RWPE2 (cell line): ENCODE measurements around the gene CTNNA2.
A peak's percentile ranks its signal among the peaks of the same experiment; 100 is the strongest.

Source experiments
- ATAC-seq: fragments of 200-7000 bp; cut with Tn5 transposase; 3 replicates; pipeline ENCODE4 v1.9.1; 2021; ENCODE audit warnings: low read depth
- DNase-seq: peaks from one replicate; pipeline ENCODE4 v3.0.0-alpha.2; 2020; ENCODE audit warnings: low spot score
- H3K27ac ChIP-seq: fragments of 450-650 bp; 2 replicates; pipeline ENCODE4 v1.5.1; 2017; ENCODE audit warnings: mild to moderate bottlenecking; ENCODE audit not compliant: poor library complexity, severe bottlenecking
- H3K27me3 ChIP-seq: fragments of 250-450 bp; sonication (Bioruptor Pico); 2 replicates; pipeline ENCODE4 v1.5.1; 2021; ENCODE audit warnings: mild to moderate bottlenecking, moderate library complexity; ENCODE audit not compliant: insufficient read depth, poor library complexity, severe bottlenecking
- H3K36me3 ChIP-seq: fragments of 250-450 bp; sonication (Bioruptor Pico); 2 replicates; pipeline ENCODE4 v1.5.1; 2020; ENCODE audit warnings: low read depth, mild to moderate bottlenecking, moderate library complexity
- H3K4me1 ChIP-seq: fragments of 250-450 bp; sonication (Bioruptor Pico); 2 replicates; pipeline ENCODE4 v1.5.1; 2021; ENCODE audit warnings: mild to moderate bottlenecking, moderate library complexity; ENCODE audit not compliant: insufficient read depth, poor library complexity, severe bottlenecking
- H3K4me3 ChIP-seq: fragments of 250-450 bp; sonication (Bioruptor Pico); 2 replicates; pipeline ENCODE4 v1.5.1; 2021; ENCODE audit warnings: mild to moderate bottlenecking, moderate library complexity; ENCODE audit not compliant: severe bottlenecking
- H3K9me3 ChIP-seq: fragments of 250-450 bp; sonication (Bioruptor Pico); 2 replicates; pipeline ENCODE4 v1.5.1; 2021; ENCODE audit warnings: mild to moderate bottlenecking, moderate library complexity; ENCODE audit not compliant: severe bottlenecking
- TF ChIP-seq, protein P1 (sequence below): fragments of 450-650 bp; IDR thresholded peaks from one replicate; pipeline ENCODE4 v1.5.1; 2017; ENCODE audit warnings: mild to moderate bottlenecking, moderate library complexity; ENCODE audit not compliant: poor library complexity, severe bottlenecking

Gene CTNNA2

DNA sequence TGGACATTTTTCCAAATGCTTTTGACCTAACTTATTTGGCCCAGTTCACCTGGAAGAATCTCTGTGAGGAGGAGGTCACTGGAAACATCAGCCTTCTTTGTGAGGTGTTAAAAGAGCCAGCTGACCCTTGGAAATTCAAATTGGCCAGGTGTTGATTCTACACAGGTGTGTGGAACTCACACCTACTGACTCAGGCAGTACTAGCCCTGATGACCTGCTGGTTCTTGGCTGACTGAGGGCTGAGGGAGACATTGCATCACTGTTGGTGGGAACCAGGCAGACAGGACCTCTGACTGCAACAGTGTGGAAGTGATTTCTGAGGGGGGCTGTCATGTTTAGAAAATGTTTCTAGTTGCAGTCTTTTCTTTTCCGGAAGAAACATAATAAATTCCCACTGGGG is 1033.9 kb downstream of the CTNNA2 start:
- Histone ChIP-seq H3K36me3 (no peaks in the 10 kb centered on the region), H3K27me3 (no peaks in the 10 kb centered on the region), H3K27ac (no peak overlapping the region), H3K4me3 (no peak overlapping the region), H3K4me1 (peaks cover 20% of the 10 kb centered on the region), H3K9me3 (no peaks in the 10 kb centered on the region)
- ATAC-seq = no peak
- TF ChIP-seq, protein P1, sequence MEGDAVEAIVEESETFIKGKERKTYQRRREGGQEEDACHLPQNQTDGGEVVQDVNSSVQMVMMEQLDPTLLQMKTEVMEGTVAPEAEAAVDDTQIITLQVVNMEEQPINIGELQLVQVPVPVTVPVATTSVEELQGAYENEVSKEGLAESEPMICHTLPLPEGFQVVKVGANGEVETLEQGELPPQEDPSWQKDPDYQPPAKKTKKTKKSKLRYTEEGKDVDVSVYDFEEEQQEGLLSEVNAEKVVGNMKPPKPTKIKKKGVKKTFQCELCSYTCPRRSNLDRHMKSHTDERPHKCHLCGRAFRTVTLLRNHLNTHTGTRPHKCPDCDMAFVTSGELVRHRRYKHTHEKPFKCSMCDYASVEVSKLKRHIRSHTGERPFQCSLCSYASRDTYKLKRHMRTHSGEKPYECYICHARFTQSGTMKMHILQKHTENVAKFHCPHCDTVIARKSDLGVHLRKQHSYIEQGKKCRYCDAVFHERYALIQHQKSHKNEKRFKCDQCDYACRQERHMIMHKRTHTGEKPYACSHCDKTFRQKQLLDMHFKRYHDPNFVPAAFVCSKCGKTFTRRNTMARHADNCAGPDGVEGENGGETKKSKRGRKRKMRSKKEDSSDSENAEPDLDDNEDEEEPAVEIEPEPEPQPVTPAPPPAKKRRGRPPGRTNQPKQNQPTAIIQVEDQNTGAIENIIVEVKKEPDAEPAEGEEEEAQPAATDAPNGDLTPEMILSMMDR = no peak
- no peak for DNase-seq

DNA sequence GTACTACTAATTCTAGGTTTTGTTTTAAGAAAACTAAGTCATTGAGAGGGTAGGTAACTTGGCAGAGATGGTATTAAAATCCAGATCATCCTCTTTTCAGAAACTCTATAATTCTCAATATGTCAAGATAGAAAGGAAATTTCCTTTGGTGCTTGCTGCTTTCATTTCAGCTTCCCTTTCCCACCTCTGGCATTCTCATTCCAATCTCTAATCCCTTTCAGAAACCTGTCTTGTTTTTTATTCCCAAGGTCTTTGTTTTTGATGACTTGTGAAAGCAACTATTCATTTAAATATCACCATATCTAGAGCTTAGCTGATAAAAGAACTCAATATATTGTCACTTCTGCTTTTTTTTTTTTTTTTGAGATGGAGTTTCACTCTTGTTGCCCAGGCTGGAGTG is 1034.5 kb downstream of the CTNNA2 start:
- Histone ChIP-seq H3K4me1 (peaks cover 20% of the 10 kb centered on the region), H3K9me3 (no peaks in the 10 kb centered on the region), H3K4me3 (no peak overlapping the region), H3K27me3 (no peaks in the 10 kb centered on the region), H3K36me3 (no peaks in the 10 kb centered on the region), H3K27ac (no peak overlapping the region)
- no peak for ATAC-seq
- no peak for DNase-seq
- TF ChIP-seq, protein P1 = no peak

DNA sequence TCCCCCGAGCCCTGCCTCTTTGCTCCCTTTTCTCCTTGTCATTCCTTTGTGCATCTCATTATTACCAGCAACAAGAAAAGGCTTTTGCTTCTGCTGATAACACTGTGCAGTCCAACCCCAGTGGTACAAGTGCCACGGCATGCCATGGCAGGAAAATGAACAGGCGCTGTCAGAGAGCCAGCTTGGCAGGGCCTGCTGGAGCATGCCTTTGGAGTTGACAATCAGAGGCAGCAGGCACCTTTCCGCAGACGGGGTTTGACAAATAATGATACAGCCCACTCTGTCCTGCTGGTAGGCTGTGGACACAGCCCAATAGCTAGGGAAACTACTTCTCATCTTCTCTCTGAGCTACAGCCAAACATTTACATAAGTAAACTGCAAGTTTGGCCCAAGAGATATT is 1035.6 kb downstream of the CTNNA2 start:
- DNase-seq = no peak
- H3K36me3 ChIP-seq = no peaks in the 10 kb centered on the region
- TF ChIP-seq, protein P1 = no peak
- H3K4me3 ChIP-seq = no peak overlapping the region
- ATAC-seq = peak; percentile 73; the same call in 2 of the 3 replicates
- H3K4me1 ChIP-seq = peaks cover 20% of the 10 kb centered on the region
- no peak overlapping the region for H3K27ac ChIP-seq
- no peaks in the 10 kb centered on the region for H3K27me3 ChIP-seq
- no peaks in the 10 kb centered on the region for H3K9me3 ChIP-seq

DNA sequence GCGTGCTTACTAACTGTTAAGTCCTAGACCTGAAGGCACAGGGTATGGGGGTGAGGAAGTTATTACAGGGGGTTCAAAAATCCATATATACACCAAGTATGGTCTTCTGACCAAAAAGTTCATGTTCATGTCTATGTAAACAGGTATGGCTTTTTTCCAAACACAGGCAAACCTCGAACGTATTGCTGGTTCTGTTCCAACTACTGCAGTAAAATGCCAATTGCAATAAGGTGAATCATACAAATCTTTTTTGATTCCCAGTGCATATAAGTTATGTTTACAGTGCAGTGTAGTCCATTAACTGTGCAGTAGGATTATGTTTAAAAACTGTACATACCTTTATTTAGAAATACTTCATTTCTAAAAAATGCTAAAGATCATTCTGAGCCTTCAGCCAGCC is 1037.0 kb downstream of the CTNNA2 start:
- no peaks in the 10 kb centered on the region for H3K9me3 ChIP-seq
- peak; percentile 44; the same call in 2 of the 3 replicates for ATAC-seq
- H3K4me1 ChIP-seq = peaks cover 20% of the 10 kb centered on the region
- no peak overlapping the region for H3K4me3 ChIP-seq
- H3K27ac ChIP-seq = no peak overlapping the region
- no peaks in the 10 kb centered on the region for H3K27me3 ChIP-seq
- TF ChIP-seq, protein P1 = no peak
- H3K36me3 ChIP-seq = no peaks in the 10 kb centered on the region
- DNase-seq = no peak

DNA sequence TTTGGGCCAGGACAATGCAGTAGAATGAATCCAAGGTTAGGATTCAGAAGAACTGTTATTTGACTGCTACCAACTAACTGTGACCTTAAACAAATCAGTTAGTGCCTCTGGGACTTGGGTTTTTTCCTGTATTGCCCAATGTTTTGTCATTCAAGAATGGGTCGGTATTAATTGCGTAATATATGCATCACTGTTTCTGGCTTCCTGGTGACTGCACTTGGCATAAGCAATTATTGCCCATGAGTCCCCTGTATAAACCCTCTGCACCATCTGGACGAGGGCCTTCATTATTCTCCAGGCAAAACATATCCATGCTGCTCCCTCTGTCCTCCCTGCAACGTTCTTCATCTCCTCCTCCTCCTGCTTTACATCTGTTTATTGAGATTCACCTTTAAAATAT is 1047.5 kb downstream of the CTNNA2 start:
- Histone ChIP-seq H3K27me3 (no peaks in the 10 kb centered on the region), H3K36me3 (no peaks in the 10 kb centered on the region), H3K27ac (no peak overlapping the region), H3K4me1 (no peaks in the 10 kb centered on the region), H3K4me3 (no peak overlapping the region), H3K9me3 (no peaks in the 10 kb centered on the region)
- TF ChIP-seq, protein P1 = no peak
- no peak for DNase-seq
- ATAC-seq = no peak
